Measurements from ENCODE around the gene CLUH.

CLUH gene

DNA sequence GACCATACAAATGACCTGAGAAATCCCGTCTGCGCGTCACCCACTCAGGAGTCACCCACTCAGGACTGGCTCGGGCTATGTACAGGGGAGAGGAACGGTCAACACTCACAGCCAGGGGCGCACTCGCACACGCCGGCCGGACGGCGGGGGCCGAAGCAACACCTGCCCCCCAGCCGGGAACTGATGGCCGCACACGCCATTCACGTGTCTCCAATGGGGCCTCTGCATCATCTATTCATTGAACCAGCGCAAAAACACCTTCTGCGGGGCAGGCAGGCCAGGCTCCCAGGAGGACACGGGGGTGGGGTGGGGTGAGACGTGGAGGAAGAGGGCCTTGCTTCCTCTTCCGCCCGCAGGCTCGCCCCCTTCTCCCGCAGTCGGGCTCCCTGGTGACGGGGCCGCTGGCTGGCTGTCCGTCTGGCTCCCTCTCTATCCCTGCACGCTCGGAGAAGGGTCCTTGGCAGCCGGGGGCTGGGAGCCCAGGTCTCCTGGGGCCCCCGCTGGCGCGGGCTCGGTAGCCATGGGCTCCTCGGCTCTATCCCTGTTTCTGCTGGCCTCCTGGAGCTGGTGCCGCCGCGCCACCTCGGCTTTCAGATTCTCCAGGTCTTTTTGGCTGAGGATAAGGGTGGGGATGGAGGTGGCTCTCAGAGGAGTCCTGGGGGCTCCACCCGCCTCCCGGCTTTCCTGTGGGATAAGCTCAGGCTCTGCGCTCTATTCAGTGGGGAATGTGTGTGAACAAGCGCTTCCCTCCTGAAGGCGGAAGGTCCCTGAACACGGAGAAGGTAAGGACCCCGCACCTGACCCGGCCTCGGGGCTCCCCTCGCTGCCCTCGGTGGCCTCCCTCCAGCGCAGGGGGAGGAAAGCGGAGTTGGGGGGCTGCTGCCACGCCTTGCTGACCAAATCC is 21.1 kb downstream of the CLUH start:
- CTCF ChIA-PET, result no interaction called here
- POLR2A ChIA-PET, result no interaction called here
- DNase-seq (ENCODE audit: extremely low spot score), result no peak
- TF ChIP-seq, protein P1, sequence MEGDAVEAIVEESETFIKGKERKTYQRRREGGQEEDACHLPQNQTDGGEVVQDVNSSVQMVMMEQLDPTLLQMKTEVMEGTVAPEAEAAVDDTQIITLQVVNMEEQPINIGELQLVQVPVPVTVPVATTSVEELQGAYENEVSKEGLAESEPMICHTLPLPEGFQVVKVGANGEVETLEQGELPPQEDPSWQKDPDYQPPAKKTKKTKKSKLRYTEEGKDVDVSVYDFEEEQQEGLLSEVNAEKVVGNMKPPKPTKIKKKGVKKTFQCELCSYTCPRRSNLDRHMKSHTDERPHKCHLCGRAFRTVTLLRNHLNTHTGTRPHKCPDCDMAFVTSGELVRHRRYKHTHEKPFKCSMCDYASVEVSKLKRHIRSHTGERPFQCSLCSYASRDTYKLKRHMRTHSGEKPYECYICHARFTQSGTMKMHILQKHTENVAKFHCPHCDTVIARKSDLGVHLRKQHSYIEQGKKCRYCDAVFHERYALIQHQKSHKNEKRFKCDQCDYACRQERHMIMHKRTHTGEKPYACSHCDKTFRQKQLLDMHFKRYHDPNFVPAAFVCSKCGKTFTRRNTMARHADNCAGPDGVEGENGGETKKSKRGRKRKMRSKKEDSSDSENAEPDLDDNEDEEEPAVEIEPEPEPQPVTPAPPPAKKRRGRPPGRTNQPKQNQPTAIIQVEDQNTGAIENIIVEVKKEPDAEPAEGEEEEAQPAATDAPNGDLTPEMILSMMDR (IDR thresholded peaks at IDR 0.05; ENCODE audit: control extremely low read depth, extremely low read depth, low read depth, missing control alignments), result no peak

DNA sequence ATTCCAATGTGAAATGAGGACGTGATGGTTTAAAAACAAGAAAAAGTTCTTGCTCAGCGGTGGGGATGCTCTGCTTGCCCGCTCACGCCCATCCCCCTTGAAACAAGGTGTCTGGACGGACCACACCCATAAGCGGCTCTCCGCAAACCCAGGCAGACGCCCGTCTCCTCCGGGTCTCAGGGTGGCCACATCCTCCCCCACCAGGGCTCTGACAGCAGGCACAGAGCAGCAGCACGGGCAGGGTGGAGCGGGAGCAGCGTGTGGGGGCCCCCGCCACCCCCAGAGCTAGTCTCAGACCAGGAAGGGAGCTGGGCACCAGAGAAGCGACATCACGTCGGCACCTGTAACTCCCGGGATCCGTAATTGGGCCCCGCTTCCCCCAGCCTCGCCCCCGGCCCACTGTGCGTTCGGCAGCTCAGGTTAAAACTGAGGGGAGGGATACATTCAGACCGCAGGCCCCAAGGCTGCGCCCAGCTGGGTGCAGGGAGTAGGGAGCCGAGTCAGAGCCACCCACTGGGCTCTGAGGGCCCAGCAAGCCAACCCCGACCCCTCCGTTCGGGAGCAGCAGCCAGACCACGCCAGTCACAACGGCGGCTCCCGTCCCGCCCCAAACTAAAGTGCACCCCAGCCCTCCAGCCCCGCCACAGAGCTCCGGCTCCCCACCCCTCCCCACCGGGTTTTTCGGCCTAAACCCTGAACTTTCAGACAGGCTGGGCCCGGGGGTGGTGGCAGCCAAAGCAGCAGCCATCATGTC is 22.0 kb downstream of the CLUH start:
- CTCF ChIA-PET, result no interaction called here
- TF ChIP-seq, protein P1 (IDR thresholded peaks at IDR 0.05; ENCODE audit: control extremely low read depth, extremely low read depth, low read depth, missing control alignments), result no peak
- POLR2A ChIA-PET, result no interaction called here
- peak; percentile 13 for DNase-seq (ENCODE audit: extremely low spot score)

DNA sequence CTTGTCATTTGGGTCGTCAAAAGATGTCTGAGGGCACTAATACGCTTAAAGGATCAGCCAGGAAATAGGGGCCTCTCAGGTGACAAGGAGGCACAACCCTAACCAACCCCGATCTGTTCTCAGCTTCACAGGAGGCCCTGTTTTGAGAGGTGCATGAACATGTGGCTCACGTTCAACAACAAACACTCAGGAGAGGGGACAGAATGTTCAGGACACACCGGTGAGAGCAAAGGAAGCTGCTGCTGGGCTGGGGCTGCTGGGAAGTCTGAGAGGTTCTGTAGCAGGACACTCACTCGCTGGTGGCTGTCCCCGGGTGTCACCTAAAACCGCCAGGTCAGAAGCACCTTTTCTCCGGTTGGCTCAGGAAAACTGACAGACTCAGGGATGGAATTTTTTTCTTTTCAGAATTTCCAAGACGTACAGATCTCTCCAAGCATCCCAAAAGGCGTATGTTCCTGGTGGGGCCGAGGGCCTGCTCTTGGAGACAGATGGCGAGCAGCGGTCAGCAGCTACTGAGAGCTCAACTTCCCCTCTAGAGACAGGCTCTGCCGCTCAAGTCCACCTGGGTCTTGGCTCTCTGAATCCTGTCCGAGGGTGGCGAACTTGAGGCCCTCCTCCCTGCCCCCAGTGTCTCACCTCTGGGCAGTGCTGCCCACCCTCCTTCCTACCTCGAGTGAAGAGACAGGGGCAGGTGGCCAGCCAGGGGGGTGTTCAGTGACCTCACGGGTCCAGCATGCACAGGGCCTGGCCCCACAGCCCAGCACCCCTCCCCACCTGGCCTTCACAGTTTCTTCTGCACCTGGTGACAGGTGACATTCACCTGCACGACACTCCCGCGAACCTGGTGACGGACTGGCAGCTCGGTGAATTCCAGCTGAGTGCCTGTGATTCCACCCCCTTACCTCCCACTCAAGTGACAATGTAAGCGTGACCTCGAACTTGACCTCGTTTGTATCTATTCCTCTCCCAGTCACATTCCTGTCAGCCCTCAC is 22.9 kb downstream of the CLUH start:
- DNase-seq (ENCODE audit: extremely low spot score), result peak; percentile 18
- CTCF ChIA-PET, result no interaction called here
- POLR2A ChIA-PET, result no interaction called here
- TF ChIP-seq, protein P1 (IDR thresholded peaks at IDR 0.05; ENCODE audit: control extremely low read depth, extremely low read depth, low read depth, missing control alignments), result no peak

DNA sequence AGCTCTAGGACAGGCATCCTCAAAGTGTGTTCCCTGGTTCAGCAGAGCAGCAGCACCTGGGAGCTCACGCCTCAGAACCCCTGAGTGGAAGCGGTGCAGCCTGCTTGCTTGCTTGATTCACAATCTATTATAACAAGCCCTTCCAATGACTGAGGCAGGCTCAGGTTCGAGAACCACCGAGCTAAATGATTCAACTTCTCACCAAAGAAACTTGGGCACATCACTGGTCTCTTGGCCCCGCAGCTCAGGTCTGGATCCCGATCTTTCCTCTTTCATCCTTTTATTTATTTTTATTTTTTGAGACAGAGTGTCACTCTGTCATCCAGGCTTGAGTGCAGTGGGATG is 24.5 kb downstream of the CLUH start:
- DNase-seq (ENCODE audit: extremely low spot score), result no peak
- TF ChIP-seq, protein P1 (IDR thresholded peaks at IDR 0.05; ENCODE audit: control extremely low read depth, extremely low read depth, low read depth, missing control alignments), result no peak
- POLR2A ChIA-PET, result no interaction called here
- CTCF ChIA-PET, result interaction anchor here (1.3 kb wide), 1 partner anchor 8 kb away, joined by 3 read pairs; no protein-coding TSS in a partner anchor

DNA sequence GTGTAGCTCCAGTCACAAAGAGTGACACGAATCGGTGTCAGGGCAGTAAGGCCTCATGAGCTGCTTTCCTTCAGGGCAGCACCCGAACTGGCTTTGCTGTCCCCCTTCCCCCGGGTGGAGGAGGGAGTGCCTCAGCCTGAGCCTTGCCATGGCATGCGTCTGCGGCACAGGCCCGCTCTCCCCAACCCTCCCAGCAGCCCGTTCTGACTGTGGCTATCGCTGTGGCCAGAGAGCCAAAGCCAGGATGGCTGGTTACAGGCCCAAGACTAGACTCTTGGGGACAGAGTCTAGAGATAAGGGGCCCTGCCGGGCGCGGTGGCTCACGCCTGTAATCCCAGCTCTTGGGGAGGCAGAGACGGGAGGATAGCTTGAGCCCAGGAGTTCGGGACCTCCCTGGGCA is 25.9 kb downstream of the CLUH start:
- TF ChIP-seq, protein P1 (IDR thresholded peaks at IDR 0.05; ENCODE audit: control extremely low read depth, extremely low read depth, low read depth, missing control alignments), result no peak
- ChIA-PET CTCF (interaction anchor here (1.3 kb wide), 1 partner anchor 60 kb away, joined by 3 read pairs; no protein-coding TSS in a partner anchor), POLR2A (interaction anchor here (0.6 kb wide), 1 partner anchor 43 kb away, joined by 9 read pairs; no protein-coding TSS in a partner anchor)
- no peak for DNase-seq (ENCODE audit: extremely low spot score)

DNA sequence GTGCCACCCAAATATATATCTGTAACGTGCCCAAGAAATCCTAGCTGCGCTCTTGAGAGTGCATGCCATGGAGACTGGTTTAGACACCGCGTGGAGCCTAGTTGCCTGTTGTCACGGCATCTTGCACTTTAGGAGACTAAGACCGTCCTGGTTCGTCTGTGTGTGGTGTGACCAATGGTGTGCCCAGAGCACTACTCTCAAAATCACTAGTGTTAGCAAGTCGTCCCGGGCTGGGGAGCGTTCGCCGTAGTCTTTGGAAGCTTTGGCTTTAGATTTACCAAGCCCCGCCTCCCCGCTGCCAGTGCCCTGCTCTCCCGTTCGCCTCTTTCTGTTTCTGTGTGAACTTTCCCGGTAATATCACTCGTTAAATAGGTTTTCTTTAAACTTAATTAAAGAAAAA is 27.0 kb downstream of the CLUH start:
- POLR2A ChIA-PET, result no interaction called here
- CTCF ChIA-PET, result interaction anchor here (1.5 to 2.3 kb wide), 2 partner anchors 10 to 16 kb away, joined by 4 to 14 read pairs; no protein-coding TSS in a partner anchor
- TF ChIP-seq, protein P1 (IDR thresholded peaks at IDR 0.05; ENCODE audit: control extremely low read depth, extremely low read depth, low read depth, missing control alignments), result no peak
- DNase-seq (ENCODE audit: extremely low spot score), result no peak

Measured in GM10248 (cell line).